ENCODE results near the gene TMPRSS9.

Gene TMPRSS9

GRCh38 chr19:2444251-2445002 is 84.4 kb downstream of the TMPRSS9 start:
- no peak overlapping the region for H3K4me2 ChIP-seq (ENCODE audit: low read length)
- H3K27ac ChIP-seq (ENCODE audit: low read length), result no peak overlapping the region
- no peak overlapping the region for H2AFZ ChIP-seq (ENCODE audit: low read depth, low read length)
- no peak overlapping the region for H3K4me3 ChIP-seq (ENCODE audit: low read length)
- H3K27me3 ChIP-seq (ENCODE audit: low read depth, low read length), result no peaks in the 10 kb centered on the region
- no peak overlapping the region for H3K9ac ChIP-seq (ENCODE audit: low read length)
- H3K79me2 ChIP-seq (ENCODE audit: low read length), result peaks cover 99% of the 10 kb centered on the region
- H3K36me3 ChIP-seq (replicated peaks; ENCODE audit: low read depth, low read length), result peaks cover 60% of the 10 kb centered on the region
- H3K9me3 ChIP-seq (ENCODE audit: insufficient read depth, low read length), result no peaks in the 10 kb centered on the region
- TF ChIP-seq CTCF (IDR thresholded peaks at IDR 0.05; ENCODE audit: low read depth, low read length) (no peak), EZH2phosphoT487 (IDR thresholded peaks at IDR 0.05; ENCODE audit: low read depth) (no peak)
- H4K20me1 ChIP-seq (ENCODE audit: insufficient read depth, low read length), result peaks cover 86% of the 10 kb centered on the region
- peaks cover 23% of the 10 kb centered on the region for H3K4me1 ChIP-seq (ENCODE audit: low read length)

- peaks cover 53% of the 10 kb centered on the region for H3K36me3 ChIP-seq (replicated peaks; ENCODE audit: low read depth, low read length)
Observed at GRCh38 chr19:2446381-2446780, 86.3 kb downstream of the TMPRSS9 start.

GRCh38 chr19:2449019-2449418 is 89.0 kb downstream of the TMPRSS9 start:
- H4K20me1 ChIP-seq (ENCODE audit: insufficient read depth, low read length), result peaks cover 86% of the 10 kb centered on the region
- TF ChIP-seq CTCF (IDR thresholded peaks at IDR 0.05; ENCODE audit: low read depth, low read length), result no peak
- TF ChIP-seq EZH2phosphoT487 (IDR thresholded peaks at IDR 0.05; ENCODE audit: low read depth), result no peak
- peaks cover 39% of the 10 kb centered on the region for H3K36me3 ChIP-seq (replicated peaks; ENCODE audit: low read depth, low read length)

More at GRCh38 chr19:2446381-2446780, 86.3 kb downstream of the TMPRSS9 start:
- no peak overlapping the region for H2AFZ ChIP-seq (ENCODE audit: low read depth, low read length)
- H3K9ac ChIP-seq (ENCODE audit: low read length), result peak overlapping the region; percentile 1; the same call in 1 of the 2 replicates
- H3K9me3 ChIP-seq (ENCODE audit: insufficient read depth, low read length), result no peaks in the 10 kb centered on the region
- H3K79me2 ChIP-seq (ENCODE audit: low read length), result peaks cover 100% of the 10 kb centered on the region
- peak overlapping the region; percentile 71 for H3K4me2 ChIP-seq (ENCODE audit: low read length)
- peaks cover 23% of the 10 kb centered on the region for H3K4me1 ChIP-seq (ENCODE audit: low read length)
- peak overlapping the region; percentile 58 for H3K4me3 ChIP-seq (ENCODE audit: low read length)
- peak overlapping the region; percentile 49 for H3K27ac ChIP-seq (ENCODE audit: low read length)
- peaks cover 87% of the 10 kb centered on the region for H4K20me1 ChIP-seq (ENCODE audit: insufficient read depth, low read length)
- no peaks in the 10 kb centered on the region for H3K27me3 ChIP-seq (ENCODE audit: low read depth, low read length)
- TF ChIP-seq EZH2phosphoT487 (IDR thresholded peaks at IDR 0.05; ENCODE audit: low read depth) (no peak), CTCF (IDR thresholded peaks at IDR 0.05; ENCODE audit: low read depth, low read length) (peak; percentile 24; the same call in 1 of the 2 replicates)

GRCh38 chr19:2451138-2451537 is 91.1 kb downstream of the TMPRSS9 start:
- no peak for TF ChIP-seq EZH2phosphoT487 (IDR thresholded peaks at IDR 0.05; ENCODE audit: low read depth)
- TF ChIP-seq CTCF (IDR thresholded peaks at IDR 0.05; ENCODE audit: low read depth, low read length), result no peak
- Histone ChIP-seq H3K9ac (ENCODE audit: low read length) (no peak overlapping the region), H2AFZ (ENCODE audit: low read depth, low read length) (no peak overlapping the region), H3K9me3 (ENCODE audit: insufficient read depth, low read length) (no peaks in the 10 kb centered on the region), H4K20me1 (ENCODE audit: insufficient read depth, low read length) (peaks cover 87% of the 10 kb centered on the region), H3K27ac (ENCODE audit: low read length) (no peak overlapping the region), H3K36me3 (replicated peaks; ENCODE audit: low read depth, low read length) (peaks cover 38% of the 10 kb centered on the region), H3K27me3 (ENCODE audit: low read depth, low read length) (no peaks in the 10 kb centered on the region), H3K4me1 (ENCODE audit: low read length) (peaks cover 56% of the 10 kb centered on the region), H3K79me2 (ENCODE audit: low read length) (peaks cover 100% of the 10 kb centered on the region), H3K4me3 (ENCODE audit: low read length) (no peak overlapping the region), H3K4me2 (ENCODE audit: low read length) (no peak overlapping the region)

More at GRCh38 chr19:2449019-2449418, 89.0 kb downstream of the TMPRSS9 start:
- Histone ChIP-seq H3K27ac (ENCODE audit: low read length) (no peak overlapping the region), H3K27me3 (ENCODE audit: low read depth, low read length) (no peaks in the 10 kb centered on the region), H2AFZ (ENCODE audit: low read depth, low read length) (no peak overlapping the region), H3K4me3 (ENCODE audit: low read length) (no peak overlapping the region), H3K4me2 (ENCODE audit: low read length) (no peak overlapping the region), H3K79me2 (ENCODE audit: low read length) (peaks cover 100% of the 10 kb centered on the region), H3K9me3 (ENCODE audit: insufficient read depth, low read length) (no peaks in the 10 kb centered on the region), H3K9ac (ENCODE audit: low read length) (no peak overlapping the region), H3K4me1 (ENCODE audit: low read length) (peaks cover 43% of the 10 kb centered on the region)

All from OCI-LY3 (cell line).